Measurements from ENCODE around the gene CCDC174.
"Not testable (repeated sequence)": the region's sequence is repeated elsewhere in the genome, so short reads cannot be mapped to it uniquely, and the experiment has no call there.

The CCDC174 gene

DNA sequence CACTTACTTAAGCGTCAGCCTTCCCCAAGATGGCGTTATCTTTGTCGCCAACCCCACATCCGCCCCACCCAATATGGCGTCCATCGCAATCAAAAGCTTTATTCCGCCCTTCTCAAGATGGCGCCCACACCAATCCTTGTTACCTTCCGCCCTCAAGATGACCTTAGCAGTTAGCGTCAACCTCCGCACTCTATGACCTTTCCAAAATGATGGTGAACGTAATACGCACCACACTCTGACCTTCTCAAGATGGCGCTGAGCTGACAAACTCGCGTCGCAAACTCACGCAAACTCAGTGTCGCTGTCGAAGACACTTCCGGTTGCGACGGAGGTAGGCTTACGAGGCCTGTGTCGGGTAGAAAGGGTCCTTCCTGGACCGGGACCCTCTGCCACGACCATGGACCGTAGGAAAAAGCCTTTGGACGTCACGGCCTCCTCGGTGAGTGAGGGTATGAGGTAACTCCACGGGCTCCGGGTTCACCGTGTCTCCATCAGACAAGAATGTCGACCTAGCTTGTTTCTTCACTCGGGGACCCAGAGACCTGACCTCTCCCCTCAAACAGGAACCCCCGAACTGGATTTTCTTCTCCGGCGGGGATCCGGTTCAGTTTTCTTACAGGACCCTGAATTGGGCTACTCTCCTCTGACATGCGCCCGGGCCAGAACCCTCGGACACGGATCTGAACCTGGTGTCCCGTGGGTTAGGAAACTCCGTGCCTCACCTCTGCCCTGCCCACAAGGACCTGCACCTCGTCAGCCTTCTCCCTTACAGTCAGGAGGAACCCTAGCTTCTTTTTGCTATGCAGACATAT lies at the start of gene CCDC174:
Gene CCDC174, plus strand, starts transcription at position 323 of the 812 bp plus-strand sequence. Its CDS starts 75 bp downstream, at position 398.
- peak; percentile 97 for FAIRE-seq

- FAIRE-seq = no peak
These were observed 49.4 kb upstream of the CCDC174 start for GRCh38 chr3:14602006-14602803.

DNA sequence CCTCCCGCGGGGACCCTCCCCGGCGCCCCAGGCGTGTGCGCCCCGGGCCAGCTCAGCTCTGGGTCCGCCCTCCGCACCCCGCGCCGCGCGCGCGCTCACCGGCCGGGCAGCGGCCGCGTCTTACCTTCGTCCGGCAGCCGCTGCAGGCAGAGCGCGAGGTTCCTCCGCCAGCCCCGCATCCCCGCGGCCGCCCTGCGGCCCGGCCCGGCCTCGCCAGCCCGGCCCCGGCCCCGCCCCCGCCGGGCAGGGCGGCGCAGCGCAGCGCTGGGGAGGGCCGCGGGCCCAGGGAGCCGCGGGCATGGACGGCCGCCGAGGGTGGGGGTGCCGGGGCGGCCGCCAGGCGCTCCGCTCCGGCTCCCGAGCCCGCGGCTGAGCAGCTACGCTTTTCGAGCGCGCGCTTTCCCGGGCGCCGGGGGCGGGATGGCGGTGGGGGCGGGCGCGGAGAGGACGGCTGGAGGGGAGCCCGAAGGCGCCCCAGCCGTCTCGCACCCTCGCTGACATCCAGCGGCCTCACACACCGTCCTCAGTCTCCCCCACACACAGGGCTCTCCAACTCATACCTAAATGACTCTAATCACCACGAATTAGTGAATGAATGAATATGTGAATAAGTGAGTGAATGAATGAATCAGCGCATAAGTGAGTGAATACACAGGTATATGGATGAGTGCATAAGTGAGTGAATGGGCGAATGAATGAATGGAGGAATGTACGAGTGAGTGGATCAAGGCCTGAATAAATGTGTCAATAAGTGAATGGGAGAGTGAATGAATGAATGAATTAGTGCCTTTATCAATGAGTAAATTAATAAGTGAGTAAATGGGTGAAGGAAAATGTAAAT lies 48.5 kb upstream of the CCDC174 start:
- FAIRE-seq = no peak

GRCh38 chr3:14605067-14605466 lies 46.5 kb upstream of the CCDC174 start:
- no peak for FAIRE-seq

DNA sequence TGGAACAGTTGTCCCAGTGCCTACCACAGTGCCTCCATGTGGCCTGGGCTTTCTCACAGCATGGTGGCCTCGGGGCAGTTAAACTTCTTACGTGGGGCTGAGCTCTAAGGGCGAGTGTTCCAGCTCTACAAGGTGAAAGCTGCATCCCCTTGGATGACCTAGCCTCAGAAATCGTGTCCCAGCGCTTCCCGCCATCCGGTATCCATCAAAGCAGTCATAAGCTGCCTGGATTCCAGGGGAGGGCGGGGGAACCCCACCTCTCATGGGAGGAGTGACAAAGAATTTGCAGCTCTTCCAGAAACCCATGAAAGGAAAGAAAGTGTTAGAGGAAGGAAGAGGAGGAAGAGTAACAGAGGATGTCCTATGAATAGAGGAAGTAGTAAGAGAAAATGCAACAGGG lies 45.8 kb upstream of the CCDC174 start:
- FAIRE-seq = no peak

GRCh38 chr3:14606669-14607339 lies 44.8 kb upstream of the CCDC174 start:
- no peak for FAIRE-seq

- no peak for FAIRE-seq
These were observed 43.3 kb upstream of the CCDC174 start for GRCh38 chr3:14608298-14608697.

DNA sequence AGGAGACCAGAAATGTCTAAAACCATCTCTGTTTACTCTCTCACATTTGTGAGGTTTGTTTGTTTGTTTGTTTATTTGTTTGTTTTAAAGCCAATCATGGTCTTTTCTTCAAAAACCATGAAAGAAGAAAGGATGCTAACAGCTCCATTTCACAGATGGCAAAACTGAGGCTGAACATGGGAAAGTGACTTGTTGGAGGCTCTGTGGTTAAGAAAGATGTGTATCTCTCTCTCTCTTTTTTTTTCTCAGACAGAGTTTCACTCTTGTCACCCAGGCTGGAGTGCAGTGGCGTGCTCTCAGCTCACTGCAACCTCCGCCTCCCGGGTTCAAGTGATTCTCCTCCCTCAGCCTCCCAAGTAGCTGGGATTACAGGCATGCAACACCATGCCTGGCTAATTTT lies 42.5 kb upstream of the CCDC174 start:
- not testable (repeated sequence) for FAIRE-seq

DNA sequence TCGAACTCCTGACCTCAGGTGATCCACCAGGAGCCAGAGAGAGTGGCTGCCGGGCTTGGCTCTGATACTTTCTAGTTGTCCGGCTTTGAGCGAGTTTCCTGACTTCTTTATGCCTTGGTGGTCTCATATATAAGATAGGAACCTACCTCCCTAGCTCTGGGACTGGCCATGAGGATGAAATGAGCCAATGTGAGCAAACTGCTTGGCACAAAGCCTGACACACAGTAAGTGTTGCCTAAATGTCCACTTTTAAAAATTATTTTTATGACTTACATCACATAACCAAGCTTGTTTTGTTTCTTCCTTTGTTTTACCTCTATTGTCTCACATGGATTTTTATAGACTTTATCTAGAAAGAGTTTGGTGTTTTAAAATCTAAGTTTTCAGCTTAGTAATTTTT lies 42.1 kb upstream of the CCDC174 start:
- FAIRE-seq = no peak

GRCh38 chr3:14609941-14610340 lies 41.6 kb upstream of the CCDC174 start:
- FAIRE-seq = no peak

GRCh38 chr3:14614189-14614588 lies 37.4 kb upstream of the CCDC174 start:
- no peak for FAIRE-seq

DNA sequence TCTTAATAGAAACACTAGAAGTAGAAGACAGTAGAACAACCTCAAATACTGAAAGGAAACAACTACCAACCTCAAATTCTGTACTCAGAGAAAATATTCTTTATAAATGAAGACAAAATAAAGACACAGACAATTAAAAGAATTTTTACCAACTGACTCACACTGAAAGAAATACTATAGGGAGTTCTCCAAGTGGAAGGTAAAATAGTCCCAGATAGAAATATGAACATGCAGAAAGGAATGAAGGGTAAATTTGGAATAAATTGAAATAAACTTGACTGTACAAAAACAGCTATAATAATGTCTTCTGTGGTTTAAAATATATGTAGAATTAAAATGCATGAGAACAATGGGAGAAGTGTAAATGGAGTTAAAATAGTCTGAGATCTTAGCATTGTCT lies 36.7 kb upstream of the CCDC174 start:
- no peak for FAIRE-seq

- FAIRE-seq = no peak
These were observed 34.7 kb upstream of the CCDC174 start for GRCh38 chr3:14616606-14617507.

GRCh38 chr3:14617508-14618023 lies 34.0 kb upstream of the CCDC174 start:
- no peak for FAIRE-seq

DNA sequence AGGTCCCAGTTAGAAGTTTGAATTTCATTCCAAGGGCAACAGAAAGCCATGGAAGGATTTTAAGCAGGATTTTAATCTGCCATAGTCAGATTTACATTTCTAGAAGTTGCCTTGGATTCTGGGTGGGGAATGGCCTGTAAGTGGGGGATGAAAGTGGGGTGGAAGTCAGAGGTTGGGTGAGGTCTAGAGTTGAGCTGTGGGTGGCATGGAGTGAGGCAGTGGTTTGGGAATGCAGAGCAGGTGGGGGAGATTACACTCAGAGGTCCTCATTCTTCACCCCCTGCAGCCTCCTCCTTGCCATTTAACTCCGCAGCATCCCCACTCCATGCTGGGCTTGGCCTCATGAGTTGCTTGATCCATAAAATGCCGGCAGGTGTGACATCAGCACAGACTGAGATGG lies 32.0 kb upstream of the CCDC174 start:
- FAIRE-seq = no peak

DNA sequence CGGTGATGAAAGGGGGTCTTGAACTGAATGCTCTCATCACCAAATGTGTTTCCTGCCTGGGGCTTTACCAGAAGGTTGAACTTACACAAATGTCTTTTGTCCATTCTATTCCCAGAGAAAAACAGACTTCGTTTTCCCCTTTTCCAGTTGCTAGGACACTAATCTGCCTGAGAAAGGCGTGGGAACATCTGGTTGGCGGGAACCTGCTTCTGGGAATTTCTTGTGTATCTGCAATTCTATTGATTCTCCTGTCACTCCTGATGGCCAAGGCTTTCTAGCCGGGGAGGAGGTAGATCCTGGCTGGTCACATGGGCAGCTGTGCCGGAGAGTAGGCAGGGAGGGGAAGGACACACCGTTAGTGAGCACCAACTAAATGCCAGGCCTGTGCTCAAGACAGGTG lies 31.1 kb upstream of the CCDC174 start:
- FAIRE-seq = no peak

- FAIRE-seq = no peak
These were observed 30.5 kb upstream of the CCDC174 start for GRCh38 chr3:14621093-14621492.

- no peak for FAIRE-seq
These were observed 29.2 kb upstream of the CCDC174 start for GRCh38 chr3:14622368-14622767.

- FAIRE-seq = no peak
These were observed 28.0 kb upstream of the CCDC174 start for GRCh38 chr3:14623569-14624051.

DNA sequence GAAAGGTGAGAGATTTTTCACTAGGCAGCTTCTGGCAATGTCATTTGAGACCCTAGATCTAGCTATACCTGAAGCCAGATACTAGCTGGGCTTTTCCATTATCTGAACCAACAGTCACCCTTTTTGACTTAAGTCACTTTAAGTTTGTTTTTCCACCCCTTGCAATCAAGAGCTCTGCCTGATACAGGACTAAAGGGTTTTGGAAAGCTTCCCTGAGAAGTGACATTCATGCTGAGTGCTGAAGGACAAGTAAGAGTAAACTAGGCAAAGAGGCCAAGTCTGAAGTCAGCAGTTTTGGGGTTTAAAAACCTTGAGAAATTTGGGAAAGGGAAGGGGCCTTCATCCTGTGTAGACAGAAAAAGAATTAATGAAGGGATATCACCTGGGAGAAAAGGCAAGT lies 27.1 kb upstream of the CCDC174 start:
- no peak for FAIRE-seq

DNA sequence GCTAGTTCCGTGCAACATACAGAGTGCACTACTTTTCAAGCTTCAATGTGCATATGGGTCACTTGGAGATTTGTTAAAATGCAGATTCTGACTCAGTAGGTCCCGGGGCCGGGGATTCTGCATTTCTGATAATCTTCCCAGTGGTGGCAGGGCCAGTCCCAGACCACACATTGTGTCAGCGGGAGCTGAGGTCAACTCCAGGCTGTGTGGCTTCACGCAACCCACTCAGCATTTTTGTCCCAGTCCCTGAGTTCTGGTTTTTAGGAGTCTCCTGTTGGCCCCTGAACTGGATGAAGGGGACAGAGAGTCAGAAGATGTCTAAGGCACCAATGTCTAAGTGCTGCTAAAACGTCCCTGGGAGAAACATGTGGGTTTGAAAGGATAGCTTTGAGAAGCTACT lies 26.1 kb upstream of the CCDC174 start:
- FAIRE-seq = no peak
